ENCODE data around the gene PBX1. TPM values are rescaled to one million over a fixed set of nuclear protein-coding genes. Genes with fewer than 3 reads are reported as not detected.

Gene PBX1
- total and polyA plus RNA-seq, 2 donors (not counting 3 experiments of a cell fraction or from before 2014, with no cell fraction given) = 10.7 to 24.1 TPM

DNA sequence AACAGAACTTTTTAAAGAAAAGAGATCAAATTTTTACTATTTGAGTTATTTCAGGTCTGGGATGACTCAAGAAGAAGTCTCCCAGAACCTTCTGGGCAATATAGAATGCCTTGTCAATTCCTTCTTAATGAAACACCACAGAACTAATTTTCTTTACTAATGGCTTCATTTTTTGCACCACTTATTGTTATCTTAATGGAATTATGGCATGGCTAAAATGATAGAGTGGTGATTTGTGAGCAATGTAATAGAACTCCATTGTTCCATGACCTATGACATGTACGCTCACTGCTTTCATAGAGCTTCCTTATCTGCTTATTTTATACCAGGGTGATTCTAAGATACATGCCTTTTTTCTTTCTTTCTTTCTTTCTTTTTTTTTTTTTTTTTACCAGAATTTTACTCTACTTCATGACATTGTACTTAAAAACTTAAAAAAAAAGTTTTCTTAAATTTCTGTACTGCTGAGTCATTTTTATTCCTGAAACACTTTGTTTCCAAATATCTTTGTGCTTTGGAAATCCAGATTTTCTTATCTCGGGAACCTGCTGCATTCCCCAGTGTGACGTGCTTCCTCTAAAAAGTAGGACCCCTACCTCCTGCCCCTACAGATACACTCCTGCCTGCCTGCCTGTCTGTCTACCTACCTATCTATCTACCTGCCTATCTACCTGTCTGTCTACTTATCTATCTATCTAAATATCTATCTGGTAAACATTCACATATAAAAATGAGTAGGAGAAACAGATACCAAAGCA, 284.9 kb downstream of the PBX1 start:
- Histone ChIP-seq H3K79me2 (ENCODE audit: control insufficient read depth, insufficient read depth, low read length) (no peaks in the 10 kb centered on the region), H3K27me3 (ENCODE audit: control insufficient read depth in 2 of 2, insufficient read depth in 2 of 2, low read length in 2 of 2) (no peaks in the 10 kb centered on the region), H3K4me3 (replicated peaks in 1 of 3; ENCODE audit: insufficient read depth in 1 of 3, low read depth in 1 of 3, low read length in 3 of 3) (no peak overlapping the region), H4K20me1 (replicated peaks; ENCODE audit: control insufficient read depth, extremely low read depth, insufficient read depth, low read length) (no peaks in the 10 kb centered on the region), H2AFZ (ENCODE audit: low read depth, low read length) (no peak overlapping the region), H3K4me1 (ENCODE audit: control insufficient read depth, extremely low read depth, insufficient read depth, low read length) (no peaks in the 10 kb centered on the region), H3K27ac (ENCODE audit: insufficient read depth, low read depth, low read length) (no peak overlapping the region), H3K9me3 (replicated peaks; ENCODE audit: control insufficient read depth, insufficient read depth, low read length) (no peaks in the 10 kb centered on the region), H3K36me3 (ENCODE audit: control insufficient read depth in 2 of 2, extremely low read depth in 1 of 2, insufficient read depth in 2 of 2, low read length in 2 of 2) (no peaks in the 10 kb centered on the region), H3K9ac (replicated peaks; ENCODE audit: extremely low read depth, insufficient read depth, low read length) (no peak overlapping the region), H3K9me1 (replicated peaks; ENCODE audit: control insufficient read depth, extremely low read depth, insufficient read depth, low read length) (no peaks in the 10 kb centered on the region), H3K4me2 (ENCODE audit: insufficient read depth, low read length) (no peak overlapping the region)
- no peak for FAIRE-seq
- TF ChIP-seq JUN (IDR thresholded peaks at IDR 0.05; ENCODE audit: borderline replicate concordance, insufficient read depth, insufficient read length, low read depth) (no peak), POLR2A (IDR thresholded peaks at IDR 0.05; ENCODE audit: low read depth, low read length) (no peak), GATA2 (IDR thresholded peaks at IDR 0.05; ENCODE audit: insufficient read depth, insufficient read length, low read depth, low read length) (no peak), FOS (IDR thresholded peaks at IDR 0.05; ENCODE audit: borderline replicate concordance, insufficient read depth, low read length) (no peak), EZH2 (IDR thresholded peaks at IDR 0.05; ENCODE audit: borderline replicate concordance, low read depth, low read length, severe bottlenecking) (no peak), MYC (IDR thresholded peaks at IDR 0.05; ENCODE audit: low read depth, low read length) (no peak), POLR2AphosphoS5 (IDR thresholded peaks at IDR 0.05; ENCODE audit: insufficient read depth, low read depth, low read length) (no peak)
- TF ChIP-seq, protein P1, sequence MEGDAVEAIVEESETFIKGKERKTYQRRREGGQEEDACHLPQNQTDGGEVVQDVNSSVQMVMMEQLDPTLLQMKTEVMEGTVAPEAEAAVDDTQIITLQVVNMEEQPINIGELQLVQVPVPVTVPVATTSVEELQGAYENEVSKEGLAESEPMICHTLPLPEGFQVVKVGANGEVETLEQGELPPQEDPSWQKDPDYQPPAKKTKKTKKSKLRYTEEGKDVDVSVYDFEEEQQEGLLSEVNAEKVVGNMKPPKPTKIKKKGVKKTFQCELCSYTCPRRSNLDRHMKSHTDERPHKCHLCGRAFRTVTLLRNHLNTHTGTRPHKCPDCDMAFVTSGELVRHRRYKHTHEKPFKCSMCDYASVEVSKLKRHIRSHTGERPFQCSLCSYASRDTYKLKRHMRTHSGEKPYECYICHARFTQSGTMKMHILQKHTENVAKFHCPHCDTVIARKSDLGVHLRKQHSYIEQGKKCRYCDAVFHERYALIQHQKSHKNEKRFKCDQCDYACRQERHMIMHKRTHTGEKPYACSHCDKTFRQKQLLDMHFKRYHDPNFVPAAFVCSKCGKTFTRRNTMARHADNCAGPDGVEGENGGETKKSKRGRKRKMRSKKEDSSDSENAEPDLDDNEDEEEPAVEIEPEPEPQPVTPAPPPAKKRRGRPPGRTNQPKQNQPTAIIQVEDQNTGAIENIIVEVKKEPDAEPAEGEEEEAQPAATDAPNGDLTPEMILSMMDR (IDR thresholded peaks at IDR 0.05; ENCODE audit: extremely low read depth in 1 of 2, insufficient read depth in 1 of 2, low read depth in 1 of 2, low read length in 2 of 2) = no peak
- TF ChIP-seq, protein P2, sequence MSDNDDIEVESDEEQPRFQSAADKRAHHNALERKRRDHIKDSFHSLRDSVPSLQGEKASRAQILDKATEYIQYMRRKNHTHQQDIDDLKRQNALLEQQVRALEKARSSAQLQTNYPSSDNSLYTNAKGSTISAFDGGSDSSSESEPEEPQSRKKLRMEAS (IDR thresholded peaks at IDR 0.05; ENCODE audit: insufficient read depth, insufficient read length) = no peak
- dilution Hi-C loops (cut with MboI; ENCODE audit: extremely low pct_ligation_motif_present, low sequenced_read_pairs) = no loop called here
- intact Hi-C loops (cut with micrococcal nuclease) = no loop called here
- no TSS peak for BruUV-seq (replicated peaks)
- peak; percentile 28 for DNase-seq (ENCODE audit: low read depth, low spot score)
- CTCF ChIA-PET = no interaction called here
- POLR2A ChIA-PET = no interaction called here
